Trophoblast cell (in vitro differentiated cells and primary cell): ENCODE results near the gene USP32.

Experiments used
- DNase-seq, 2 donors: peaks; one replicate each; pipeline ENCODE4 v3.0.0-alpha.2; 2016
- H2AFZ ChIP-seq: 2 replicates; pipeline ENCODE4 v1.6.1; 2013; ENCODE audit warnings: low read length, moderate library complexity, mild to moderate bottlenecking; ENCODE audit not compliant: insufficient read depth, poor library complexity
- H2AK5ac ChIP-seq: 2 replicates; pipeline ENCODE4 v1.6.1; 2013; ENCODE audit warnings: mild to moderate bottlenecking, low read length
- H2BK120ac ChIP-seq: 2 replicates; pipeline ENCODE4 v1.6.1; 2013; ENCODE audit warnings: low read length, mild to moderate bottlenecking, moderate library complexity; ENCODE audit not compliant: insufficient read depth, poor library complexity
- H2BK12ac ChIP-seq: 2 replicates; pipeline ENCODE4 v1.6.1; 2013; ENCODE audit warnings: mild to moderate bottlenecking, low read length, moderate library complexity
- H2BK5ac ChIP-seq: 2 replicates; pipeline ENCODE4 v1.6.1; 2013; ENCODE audit warnings: low read length, low read depth, moderate library complexity, mild to moderate bottlenecking; ENCODE audit not compliant: poor library complexity
- H3K14ac ChIP-seq: 2 replicates; pipeline ENCODE4 v1.6.1; 2013; ENCODE audit warnings: mild to moderate bottlenecking, low read length
- H3K18ac ChIP-seq: 2 replicates; pipeline ENCODE4 v1.6.1; 2013; ENCODE audit warnings: mild to moderate bottlenecking, low read length
- H3K23ac ChIP-seq: 2 replicates; pipeline ENCODE4 v1.6.1; 2013; ENCODE audit warnings: low read length
- H3K27ac ChIP-seq: 2 replicates; pipeline ENCODE4 v1.5.1; 2013; ENCODE audit warnings: low read depth, mild to moderate bottlenecking, inconsistent platforms, low read length, moderate library complexity
- H3K27me3 ChIP-seq: 2 replicates; pipeline ENCODE4 v1.6.1; 2013; ENCODE audit warnings: inconsistent platforms, mild to moderate bottlenecking, low read length, moderate library complexity; ENCODE audit not compliant: insufficient read depth
- H3K36me3 ChIP-seq, 2 experiments: 1 replicate in 1 of 2; 2 replicates in 1 of 2; pipeline ENCODE4 v1.6.1; 2013; ENCODE audit warnings: low read length in 2 of 2, mild to moderate bottlenecking in 2 of 2, moderate library complexity in 1 of 2; ENCODE audit not compliant: insufficient read depth in 2 of 2, control insufficient read depth in 1 of 2
- H3K4ac ChIP-seq: 2 replicates; pipeline ENCODE4 v1.6.1; 2013; ENCODE audit warnings: low read depth, mild to moderate bottlenecking, low read length, moderate library complexity
- H3K4me1 ChIP-seq, 2 experiments: 1 replicate in 1 of 2; 2 replicates in 1 of 2; pipeline ENCODE4 v1.6.1; 2013; ENCODE audit warnings: low read length in 2 of 2, mild to moderate bottlenecking in 2 of 2, moderate library complexity in 1 of 2; ENCODE audit not compliant: insufficient read depth in 2 of 2, control insufficient read depth in 1 of 2
- H3K4me2 ChIP-seq: 2 replicates; pipeline ENCODE4 v1.6.1; 2013; ENCODE audit warnings: inconsistent platforms, mild to moderate bottlenecking, low read length, moderate library complexity
- H3K4me3 ChIP-seq: 2 replicates; pipeline ENCODE4 v1.5.1; 2013; ENCODE audit warnings: mild to moderate bottlenecking, low read depth, low read length, inconsistent platforms
- H3K79me1 ChIP-seq: one replicate; pipeline ENCODE4 v1.6.1; 2013; ENCODE audit warnings: low read length
- H3K79me2 ChIP-seq: 2 replicates; pipeline ENCODE4 v1.6.1; 2013; ENCODE audit warnings: low read length, mild to moderate bottlenecking; ENCODE audit not compliant: control insufficient read depth, insufficient read depth, poor library complexity
- H3K9ac ChIP-seq: 2 replicates; pipeline ENCODE4 v1.6.1; 2013; ENCODE audit warnings: mild to moderate bottlenecking, low read length
- H3K9me3 ChIP-seq: 2 replicates; pipeline ENCODE4 v1.6.1; 2013; ENCODE audit warnings: low read depth, mild to moderate bottlenecking, control low read depth, inconsistent platforms, low read length; ENCODE audit not compliant: insufficient read depth
- H4K12ac ChIP-seq: 2 replicates; pipeline ENCODE4 v1.6.1; 2013; ENCODE audit warnings: low read depth, mild to moderate bottlenecking, low read length, moderate library complexity
- H4K8ac ChIP-seq: 2 replicates; pipeline ENCODE4 v1.6.1; 2013; ENCODE audit warnings: low read depth, mild to moderate bottlenecking, low read length, moderate library complexity
- H4K91ac ChIP-seq: one replicate; pipeline ENCODE4 v1.6.1; 2013; ENCODE audit warnings: low read depth, mild to moderate bottlenecking, low read length, moderate library complexity
- WGBS: extraction: QIAGEN DNeasy Blood & Tissue Kit; methylation state at CpG from one replicate; pipeline ENCODE4 v1.1.7; 2013; ENCODE audit warnings: missing lambda C conversion rate; ENCODE audit not compliant: insufficient read length, insufficient coverage; ENCODE audit errors: extremely low coverage; 5-methylcytosine and 5-hydroxymethylcytosine counted together

USP32 gene

DNA sequence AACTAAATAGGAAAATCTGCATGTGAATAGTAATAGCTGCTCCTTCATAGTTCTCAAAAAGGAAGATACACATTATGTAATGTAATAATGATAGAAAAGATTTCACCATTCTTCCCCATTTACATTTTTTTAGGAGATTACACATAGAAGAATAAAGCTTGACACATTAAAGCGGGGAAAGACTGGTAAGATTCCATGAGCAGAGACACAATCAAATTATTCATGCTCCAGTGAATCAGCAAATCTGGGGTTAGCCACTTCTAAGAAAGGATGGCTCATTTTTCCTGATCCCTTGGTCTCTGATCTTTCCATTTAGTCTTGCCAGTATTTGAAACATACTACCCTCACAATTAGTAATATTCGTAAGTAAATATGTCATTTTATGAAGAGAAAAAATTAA lies 160.2 kb downstream of the USP32 start:
- no peak overlapping the region for H3K14ac ChIP-seq
- H3K79me2 ChIP-seq = no peaks in the 10 kb centered on the region
- H4K8ac ChIP-seq = no peak overlapping the region
- H3K27ac ChIP-seq = no peak overlapping the region
- H3K4me2 ChIP-seq = no peak overlapping the region
- peaks cover 0 to 3% of the 10 kb centered on the region in 2 experiments for H3K36me3 ChIP-seq
- H4K12ac ChIP-seq = no peak overlapping the region
- H2BK120ac ChIP-seq = no peak overlapping the region
- DNase-seq = no peak
- H2AK5ac ChIP-seq = no peak overlapping the region
- no peaks in the 10 kb centered on the region for H3K27me3 ChIP-seq
- no peak overlapping the region for H2BK12ac ChIP-seq
- no peaks in the 10 kb centered on the region for H3K79me1 ChIP-seq
- H3K9me3 ChIP-seq = no peaks in the 10 kb centered on the region
- no peak overlapping the region for H3K23ac ChIP-seq
- WGBS = no CpG with 5 or more reads among the region's 2 CpGs
- H2BK5ac ChIP-seq = no peak overlapping the region
- H4K91ac ChIP-seq = no peak overlapping the region
- no peak overlapping the region for H3K18ac ChIP-seq
- no peak overlapping the region for H2AFZ ChIP-seq
- H3K4me3 ChIP-seq = no peak overlapping the region
- H3K9ac ChIP-seq = no peak overlapping the region
- H3K4me1 ChIP-seq = no peaks in the 10 kb centered on the region
- no peak overlapping the region for H3K4ac ChIP-seq

DNA sequence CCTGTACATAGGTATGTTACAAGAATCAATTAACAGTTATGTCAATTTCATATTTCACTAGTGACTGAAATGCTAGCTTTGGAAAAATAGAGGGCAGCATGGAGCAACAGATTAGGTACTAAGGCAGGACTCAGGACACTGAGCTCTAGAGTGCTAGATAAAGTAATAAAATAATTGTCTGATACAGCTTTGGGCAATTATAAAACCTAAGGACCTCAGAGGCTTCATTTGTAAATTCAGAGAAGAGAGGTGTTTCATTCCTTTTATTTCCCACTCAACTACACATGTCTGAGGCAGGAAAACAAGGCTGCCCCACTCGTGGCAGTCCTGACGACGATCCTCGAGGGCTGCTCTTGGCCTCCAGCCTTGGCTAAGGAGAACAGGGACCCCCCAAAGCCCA lies 160.7 kb downstream of the USP32 start:
- Histone ChIP-seq H2BK5ac (no peak overlapping the region), H3K4ac (no peak overlapping the region), H3K4me3 (no peak overlapping the region), H3K9me3 (no peaks in the 10 kb centered on the region), H3K4me1 (no peaks in the 10 kb centered on the region), H3K18ac (no peak overlapping the region), H3K9ac (no peak overlapping the region), H3K4me2 (no peak overlapping the region), H3K79me1 (no peaks in the 10 kb centered on the region), H3K36me3 (peaks cover 0 to 3% of the 10 kb centered on the region in 2 experiments), H4K8ac (no peak overlapping the region), H4K91ac (no peak overlapping the region), H2BK120ac (no peak overlapping the region), H3K27me3 (no peaks in the 10 kb centered on the region), H3K14ac (no peak overlapping the region), H3K23ac (no peak overlapping the region), H4K12ac (no peak overlapping the region), H2BK12ac (no peak overlapping the region), H2AK5ac (no peak overlapping the region), H3K79me2 (no peaks in the 10 kb centered on the region), H2AFZ (no peak overlapping the region), H3K27ac (no peak overlapping the region)
- peak in 1 of 2 donors; percentile 15 for DNase-seq
- no CpG with 5 or more reads among the region's 4 CpGs for WGBS

DNA sequence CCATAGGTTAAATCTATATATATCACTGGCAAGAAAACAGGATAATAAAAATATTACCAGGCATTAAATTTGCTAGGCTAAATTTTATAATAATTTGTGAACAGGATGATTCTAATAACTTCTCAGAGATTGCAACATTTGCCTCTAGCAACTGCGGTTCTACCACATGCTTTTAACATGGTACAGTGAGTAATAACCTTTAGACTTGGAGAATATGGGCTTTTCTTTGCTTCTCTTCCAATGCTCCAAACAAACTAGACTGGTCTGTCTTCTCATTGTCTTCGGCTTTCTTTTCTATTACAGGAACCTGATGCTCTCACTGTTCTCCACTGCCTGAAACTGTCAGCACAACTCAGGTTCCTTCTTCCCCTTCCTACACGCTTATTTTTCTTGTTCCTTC lies 161.6 kb downstream of the USP32 start:
- no peak overlapping the region for H3K18ac ChIP-seq
- H3K79me2 ChIP-seq = no peaks in the 10 kb centered on the region
- no peak overlapping the region for H2AK5ac ChIP-seq
- no peaks in the 10 kb centered on the region for H3K27me3 ChIP-seq
- no peak overlapping the region for H4K91ac ChIP-seq
- H3K4me3 ChIP-seq = no peak overlapping the region
- no peak overlapping the region for H3K23ac ChIP-seq
- H3K9ac ChIP-seq = no peak overlapping the region
- no peak overlapping the region for H3K4me2 ChIP-seq
- no peak overlapping the region for H3K27ac ChIP-seq
- DNase-seq = peak; percentile 8 to 80
- no peaks in the 10 kb centered on the region for H3K9me3 ChIP-seq
- WGBS = no CpG with 5 or more reads among the region's 3 CpGs
- no peak overlapping the region for H2BK12ac ChIP-seq
- H2AFZ ChIP-seq = no peak overlapping the region
- no peak overlapping the region for H2BK120ac ChIP-seq
- no peak overlapping the region for H4K8ac ChIP-seq
- no peak overlapping the region for H2BK5ac ChIP-seq
- H3K4ac ChIP-seq = no peak overlapping the region
- H3K36me3 ChIP-seq = peaks cover 2 to 7% of the 10 kb centered on the region in 2 experiments
- no peak overlapping the region for H3K14ac ChIP-seq
- no peaks in the 10 kb centered on the region for H3K4me1 ChIP-seq
- no peaks in the 10 kb centered on the region for H3K79me1 ChIP-seq
- H4K12ac ChIP-seq = no peak overlapping the region

GRCh38 chr17:60229188-60229802 lies 162.6 kb downstream of the USP32 start:
- no peak overlapping the region for H3K4ac ChIP-seq
- no peak overlapping the region for H4K8ac ChIP-seq
- peak; percentile 13 to 71 for DNase-seq
- no peaks in the 10 kb centered on the region for H3K79me2 ChIP-seq
- H2AK5ac ChIP-seq = no peak overlapping the region
- no peak overlapping the region for H3K23ac ChIP-seq
- H3K14ac ChIP-seq = no peak overlapping the region
- H3K27ac ChIP-seq = no peak overlapping the region
- H3K9me3 ChIP-seq = no peaks in the 10 kb centered on the region
- H3K79me1 ChIP-seq = no peaks in the 10 kb centered on the region
- H4K12ac ChIP-seq = no peak overlapping the region
- H3K4me3 ChIP-seq = no peak overlapping the region
- no peaks in the 10 kb centered on the region for H3K4me1 ChIP-seq
- no peak overlapping the region for H2AFZ ChIP-seq
- H2BK12ac ChIP-seq = no peak overlapping the region
- WGBS = no CpG with 5 or more reads among the region's 3 CpGs
- no peak overlapping the region for H3K4me2 ChIP-seq
- no peak overlapping the region for H3K9ac ChIP-seq
- no peak overlapping the region for H3K18ac ChIP-seq
- no peaks in the 10 kb centered on the region for H3K27me3 ChIP-seq
- H4K91ac ChIP-seq = no peak overlapping the region
- H2BK120ac ChIP-seq = no peak overlapping the region
- H2BK5ac ChIP-seq = no peak overlapping the region
- peaks cover 7 to 10% of the 10 kb centered on the region in 2 experiments for H3K36me3 ChIP-seq
